GM12872 (cell line): ENCODE measurements around the gene ACACB.

ENCODE experiments used
- CTCF ChIP-seq: IDR thresholded peaks from 3 replicates; pipeline ENCODE4 v1.5.1; 2011; ENCODE audit warnings: low read depth, mild to moderate bottlenecking, low read length, moderate library complexity; ENCODE audit not compliant: insufficient read depth

ACACB gene

GRCh38 chr12:109294286-109294796 lies 178.0 kb downstream of the ACACB start:
- TF ChIP-seq CTCF, result no peak

- TF ChIP-seq CTCF, result no peak
Observed at GRCh38 chr12:109295764-109296425, 179.5 kb downstream of the ACACB start.

- no peak for TF ChIP-seq CTCF
Observed at GRCh38 chr12:109296431-109296830, 180.0 kb downstream of the ACACB start.

- no peak for TF ChIP-seq CTCF
Observed at GRCh38 chr12:109299849-109300248, 183.5 kb downstream of the ACACB start.

GRCh38 chr12:109301643-109302168 lies 185.3 kb downstream of the ACACB start:
- no peak for TF ChIP-seq CTCF

- TF ChIP-seq CTCF, result peak; percentile 37; the same call in 2 of the 3 replicates
Observed at GRCh38 chr12:109302358-109302757, 186.0 kb downstream of the ACACB start.

GRCh38 chr12:109302770-109303169 lies 186.4 kb downstream of the ACACB start:
- TF ChIP-seq CTCF, result no peak
